Panc1 (cell line): Measurements from ENCODE around the gene SOX8. TPM values are rescaled to one million over a fixed set of nuclear protein-coding genes. Genes with fewer than 3 reads are reported as not detected.

ENCODE experiments used
- ATAC-seq: fragments of 200-7000 bp; cut with Tn5 transposase; 2 replicates; pipeline ENCODE4 v1.9.1; 2020; ENCODE audit warnings: mild to moderate bottlenecking, moderate library complexity
- BruUV-seq: library from RNA; stranded (reverse); fragments of 400-500 nt; replicated peaks from 2 replicates; lab custom pipeline; 2021; lab: Mats Ljungman, UMichigan
- CTCF ChIA-PET: fragments of 300-600 bp; sonication (Branson Sonifier 250); formaldehyde crosslinking; loops from one replicate; lab custom pipeline; 2022; ENCODE audit warnings: antibody characterized with exemption; lab: Charles Lee
- POLR2A ChIA-PET: fragments of 300-600 bp; sonication (Branson Sonifier 250); formaldehyde crosslinking; loops from one replicate; lab custom pipeline; 2022; ENCODE audit warnings: antibody characterized with exemption; lab: Charles Lee
- DNase-seq: peaks from one replicate; pipeline ENCODE4 v3.0.0-alpha.2; 2010; ENCODE audit warnings: low read depth, low spot score
- H3K27ac ChIP-seq: 2 replicates; pipeline ENCODE4 v1.5.1; 2011; ENCODE audit warnings: mild to moderate bottlenecking, low read length, inconsistent platforms
- H3K27me3 ChIP-seq: fragments of 200-500 bp; sonication (Bioruptor generic); 2 replicates; pipeline ENCODE4 v1.6.0; 2014; ENCODE audit warnings: low read length, inconsistent platforms; ENCODE audit not compliant: control insufficient read depth, insufficient read depth
- H3K36me3 ChIP-seq: fragments of 200-500 bp; sonication (Bioruptor generic); 2 replicates; pipeline ENCODE4 v1.5.1; 2014; ENCODE audit warnings: inconsistent platforms, mild to moderate bottlenecking, low read length, moderate library complexity; ENCODE audit not compliant: control insufficient read depth, insufficient read depth
- H3K4me1 ChIP-seq: 2 replicates; pipeline ENCODE4 v1.5.1; 2011; ENCODE audit warnings: inconsistent platforms, mild to moderate bottlenecking, low read length, moderate library complexity; ENCODE audit not compliant: control insufficient read depth, insufficient read depth
- H3K4me3 ChIP-seq, 2 experiments: 2 replicates each; pipeline ENCODE4 v1.5.1; 2011 to 2012; ENCODE audit warnings: low read depth in 2 of 2, low read length in 2 of 2, mild to moderate bottlenecking in 2 of 2, inconsistent platforms in 1 of 2, moderate library complexity in 1 of 2
- H3K9me3 ChIP-seq: fragments of 200-500 bp; sonication (Bioruptor generic); 2 replicates; pipeline ENCODE4 v1.5.1; 2014; ENCODE audit warnings: low read depth, mild to moderate bottlenecking, inconsistent platforms, low read length, moderate library complexity; ENCODE audit not compliant: control insufficient read depth, insufficient read depth
- CTCF ChIP-seq: fragments of 450-650 bp; IDR thresholded peaks from 2 replicates; pipeline ENCODE4 v1.5.1; 2017; ENCODE audit warnings: mild to moderate bottlenecking
- POLR2AphosphoS5 ChIP-seq: IDR thresholded peaks from 2 replicates; pipeline ENCODE4 v1.6.1; 2012; ENCODE audit warnings: mild to moderate bottlenecking, low read depth, low read length, moderate library complexity
- SIN3A ChIP-seq: IDR thresholded peaks from 2 replicates; pipeline ENCODE4 v1.6.1; 2012; ENCODE audit warnings: low read depth, mild to moderate bottlenecking, low read length, moderate library complexity, borderline replicate concordance; ENCODE audit not compliant: insufficient read depth
- TCF7L2 ChIP-seq: IDR thresholded peaks from 2 replicates; pipeline ENCODE4 v1.6.1; 2011; ENCODE audit warnings: mild to moderate bottlenecking, low read depth, low read length, inconsistent platforms
- in situ Hi-C: cut with HindIII; loops from 2 replicates; pipeline ENCODE4 v1.10.0; 2016; ENCODE audit warnings: low sequenced_read_pairs, low pct_unique_long_range_greater_than_20kb
- intact Hi-C: fragments of 100-400 bp; cut with micrococcal nuclease; formaldehyde crosslinking; loops from one replicate; pipeline ENCODE4 v1.10.0; 2022; ENCODE audit not compliant: unreplicated experiment
- total RNA-seq: library from RNA; stranded (reverse); gene quantifications from one replicate; pipeline ENCODE4 v1.2.1, GENCODE V29; 2021; ENCODE audit not compliant: unreplicated experiment
- TF ChIP-seq, protein P1 (sequence below), 2 experiments: IDR thresholded peaks; 2 replicates each; pipeline ENCODE4 v1.6.1; 2011 to 2012; ENCODE audit warnings: low read depth in 2 of 2, control low read depth in 1 of 2, low read length in 1 of 2, mild to moderate bottlenecking in 1 of 2, moderate library complexity in 1 of 2; ENCODE audit not compliant: insufficient read depth in 1 of 2

The SOX8 gene
- total RNA-seq, 1 experiment from 2014 or later = 1.8 TPM

DNA sequence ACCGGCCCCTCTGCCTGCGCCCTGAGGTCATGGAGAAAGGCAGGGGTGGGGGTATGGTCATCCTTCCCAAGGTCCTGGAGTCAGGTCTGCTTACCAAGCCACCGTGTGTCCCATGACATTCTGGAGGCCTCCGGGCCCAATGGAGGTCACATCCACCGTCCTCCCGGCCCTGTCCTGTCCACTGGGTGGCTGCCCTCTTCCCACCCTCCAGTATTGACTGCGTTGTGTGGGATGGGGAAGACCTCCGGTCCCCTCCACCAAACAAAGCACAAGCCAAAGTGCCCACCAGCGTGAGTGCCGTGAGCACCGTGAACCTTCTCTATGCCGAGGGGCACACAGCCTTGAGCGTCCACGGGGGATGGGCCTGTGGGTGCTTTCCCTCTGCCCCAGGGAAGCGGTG, 48.0 kb upstream of the SOX8 start:
- ATAC-seq = no peak
- TF ChIP-seq, protein P1, sequence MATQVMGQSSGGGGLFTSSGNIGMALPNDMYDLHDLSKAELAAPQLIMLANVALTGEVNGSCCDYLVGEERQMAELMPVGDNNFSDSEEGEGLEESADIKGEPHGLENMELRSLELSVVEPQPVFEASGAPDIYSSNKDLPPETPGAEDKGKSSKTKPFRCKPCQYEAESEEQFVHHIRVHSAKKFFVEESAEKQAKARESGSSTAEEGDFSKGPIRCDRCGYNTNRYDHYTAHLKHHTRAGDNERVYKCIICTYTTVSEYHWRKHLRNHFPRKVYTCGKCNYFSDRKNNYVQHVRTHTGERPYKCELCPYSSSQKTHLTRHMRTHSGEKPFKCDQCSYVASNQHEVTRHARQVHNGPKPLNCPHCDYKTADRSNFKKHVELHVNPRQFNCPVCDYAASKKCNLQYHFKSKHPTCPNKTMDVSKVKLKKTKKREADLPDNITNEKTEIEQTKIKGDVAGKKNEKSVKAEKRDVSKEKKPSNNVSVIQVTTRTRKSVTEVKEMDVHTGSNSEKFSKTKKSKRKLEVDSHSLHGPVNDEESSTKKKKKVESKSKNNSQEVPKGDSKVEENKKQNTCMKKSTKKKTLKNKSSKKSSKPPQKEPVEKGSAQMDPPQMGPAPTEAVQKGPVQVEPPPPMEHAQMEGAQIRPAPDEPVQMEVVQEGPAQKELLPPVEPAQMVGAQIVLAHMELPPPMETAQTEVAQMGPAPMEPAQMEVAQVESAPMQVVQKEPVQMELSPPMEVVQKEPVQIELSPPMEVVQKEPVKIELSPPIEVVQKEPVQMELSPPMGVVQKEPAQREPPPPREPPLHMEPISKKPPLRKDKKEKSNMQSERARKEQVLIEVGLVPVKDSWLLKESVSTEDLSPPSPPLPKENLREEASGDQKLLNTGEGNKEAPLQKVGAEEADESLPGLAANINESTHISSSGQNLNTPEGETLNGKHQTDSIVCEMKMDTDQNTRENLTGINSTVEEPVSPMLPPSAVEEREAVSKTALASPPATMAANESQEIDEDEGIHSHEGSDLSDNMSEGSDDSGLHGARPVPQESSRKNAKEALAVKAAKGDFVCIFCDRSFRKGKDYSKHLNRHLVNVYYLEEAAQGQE (IDR thresholded peaks at IDR 0.05; ENCODE audit: insufficient read depth in 1 of 2, low read depth in 2 of 2, low read length in 1 of 2) = no peak
- TF ChIP-seq SIN3A = no peak
- no peak for TF ChIP-seq CTCF
- no peak for TF ChIP-seq TCF7L2
- TF ChIP-seq POLR2AphosphoS5 = no peak
- Histone ChIP-seq H3K4me3 (no peak overlapping the region), H3K36me3 (no peaks in the 10 kb centered on the region), H3K4me1 (no peaks in the 10 kb centered on the region), H3K27me3 (no peaks in the 10 kb centered on the region), H3K9me3 (no peaks in the 10 kb centered on the region), H3K27ac (no peak overlapping the region)
- in situ Hi-C loops (no loop called here), intact Hi-C loops (no loop called here)
- no TSS peak for BruUV-seq
- POLR2A ChIA-PET = no interaction called here
- CTCF ChIA-PET = no interaction called here
- no peak for DNase-seq

GRCh38 chr16:934178-934577, 47.4 kb upstream of the SOX8 start:
- no peak for DNase-seq
- no peak overlapping the region for H3K4me3 ChIP-seq
- intact Hi-C loops = no loop called here
- ChIA-PET POLR2A (no interaction called here), CTCF (no interaction called here)
- no peaks in the 10 kb centered on the region for H3K4me1 ChIP-seq
- ATAC-seq = no peak
- no peak overlapping the region for H3K27ac ChIP-seq
- in situ Hi-C loops = no loop called here
- no peaks in the 10 kb centered on the region for H3K36me3 ChIP-seq
- BruUV-seq = no TSS peak
- no peaks in the 10 kb centered on the region for H3K9me3 ChIP-seq
- H3K27me3 ChIP-seq = no peaks in the 10 kb centered on the region
- TF ChIP-seq, protein P1 (IDR thresholded peaks at IDR 0.05; ENCODE audit: insufficient read depth in 1 of 2, low read depth in 2 of 2, low read length in 1 of 2) = no peak
- TF ChIP-seq POLR2AphosphoS5 = no peak
- no peak for TF ChIP-seq SIN3A
- no peak for TF ChIP-seq CTCF
- TF ChIP-seq TCF7L2 = no peak
